Left lobe of liver (tissue), 2 donors: Measurements from ENCODE around the gene FAM83G. TPM values are rescaled to one million over a fixed set of nuclear protein-coding genes. Genes with fewer than 3 reads are reported as not detected.

Source experiments
- ATAC-seq: fragments of 200-7000 bp; cut with Tn5 transposase; one replicate; pipeline ENCODE4 v1.9.1; 2020; ENCODE audit warnings: mild to moderate bottlenecking, moderate library complexity
- DNase-seq: peaks from one replicate; pipeline ENCODE4 v3.0.0-alpha.2; 2020; ENCODE audit warnings: low spot score
- total RNA-seq: library from RNA; stranded (reverse); gene quantifications from one replicate; pipeline ENCODE4 v1.2.1, GENCODE V29; 2021
- donor health status: DM: no; HTN: no; CAD: no; lungs with moderate emphysema.
- donor health status: DM: no; HTN: yes; CAD: no.

FAM83G gene
- total RNA-seq, 1 donor from 2014 or later = 11.7 TPM

DNA sequence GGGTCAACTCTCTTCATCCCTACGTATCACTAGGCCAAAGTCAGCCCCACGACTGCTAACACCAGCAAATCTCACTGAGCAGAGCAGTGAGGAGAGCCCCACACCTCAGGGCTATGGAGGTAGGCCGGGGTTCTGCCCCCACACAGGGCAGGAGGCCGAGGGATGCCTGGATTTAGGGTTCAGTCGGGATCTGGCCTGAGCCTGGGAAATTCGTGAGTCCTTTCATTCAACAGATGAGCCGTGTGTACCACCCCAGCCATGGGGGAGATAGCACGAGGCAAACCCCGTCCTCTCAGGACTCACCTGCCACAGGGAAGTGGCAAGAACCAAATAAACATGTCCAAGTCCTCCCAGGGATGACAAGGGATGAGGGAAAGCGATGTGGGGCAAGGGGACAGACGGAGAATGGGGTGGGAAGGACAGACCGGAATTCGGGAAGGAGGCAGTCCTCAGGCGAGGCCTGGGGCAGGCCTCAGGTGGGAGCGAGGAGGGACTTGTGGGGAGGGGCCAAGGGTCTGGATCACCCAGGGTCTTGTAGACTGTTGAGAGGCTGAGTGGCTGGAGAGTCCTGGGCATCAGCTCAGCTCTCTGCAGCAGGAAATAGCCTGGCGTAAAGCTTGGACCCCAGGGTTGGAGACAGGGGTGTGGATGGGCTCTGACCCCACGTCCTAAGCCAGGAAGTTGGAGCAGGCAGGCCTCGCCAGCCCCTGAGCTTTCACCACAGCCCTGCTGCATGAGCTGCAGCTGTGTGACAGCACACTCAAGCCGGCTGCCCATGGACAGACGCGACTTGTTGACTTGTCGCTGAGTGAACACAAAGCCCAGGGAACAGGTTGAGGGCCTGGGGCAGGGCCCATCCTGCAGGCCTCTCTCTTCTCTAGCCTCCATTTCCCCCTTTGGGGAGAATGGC, 7.9 kb upstream of the FAM83G start:
- ATAC-seq = no peak

GRCh38 chr17:19011581-19011980, 7.0 kb upstream of the FAM83G start:
- DNase-seq = no peak
- ATAC-seq = no peak

More for the DNA sequence above, 7.9 kb upstream of the FAM83G start:
- no peak for DNase-seq

- ATAC-seq (no peak), DNase-seq (no peak)
Observed at GRCh38 chr17:19010729-19011505, 6.4 kb upstream of the FAM83G start.

- DNase-seq = no peak
- no peak for ATAC-seq
Observed at GRCh38 chr17:19009970-19010369, 5.4 kb upstream of the FAM83G start.

- no peak for ATAC-seq
Observed at GRCh38 chr17:19006698-19007097, 2.1 kb upstream of the FAM83G start.

DNA sequence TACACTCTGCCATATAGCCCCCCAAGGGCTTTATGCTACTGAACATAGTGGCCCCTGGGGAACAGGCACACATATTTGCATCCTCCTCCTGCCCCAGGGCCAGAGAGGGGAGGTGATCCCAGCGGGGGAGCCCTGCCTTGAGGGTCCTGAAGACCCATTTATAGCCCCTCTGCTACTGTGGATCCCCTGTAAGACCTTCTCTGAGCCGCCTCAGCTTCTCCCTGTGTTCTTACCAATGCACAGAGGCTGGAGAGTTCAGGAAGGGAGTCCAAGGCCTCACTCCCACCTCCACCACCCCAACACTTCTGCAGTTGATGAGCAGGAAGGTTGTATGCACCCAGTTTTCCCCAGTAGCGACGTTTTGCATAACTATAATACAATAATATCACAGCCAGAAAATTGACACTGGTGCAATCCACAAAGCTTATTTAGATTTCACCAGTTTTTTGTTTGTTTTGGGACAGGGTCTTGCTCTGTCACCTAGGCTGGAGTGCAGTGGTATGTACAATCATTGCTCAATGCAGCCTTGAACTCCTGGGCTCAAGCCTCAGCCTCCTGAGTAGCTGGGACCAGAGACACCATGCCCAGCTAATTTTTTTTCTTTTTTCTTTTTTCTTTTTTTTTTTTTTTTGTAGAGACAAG, 1.3 kb upstream of the FAM83G start:
- DNase-seq (peak; percentile 77), ATAC-seq (peak; percentile 48)

More at GRCh38 chr17:19006698-19007097, 2.1 kb upstream of the FAM83G start:
- no peak for DNase-seq

GRCh38 chr17:19005137-19005773, 691 bp upstream of the FAM83G start:
- DNase-seq (no peak), ATAC-seq (peak; percentile 53)

DNA sequence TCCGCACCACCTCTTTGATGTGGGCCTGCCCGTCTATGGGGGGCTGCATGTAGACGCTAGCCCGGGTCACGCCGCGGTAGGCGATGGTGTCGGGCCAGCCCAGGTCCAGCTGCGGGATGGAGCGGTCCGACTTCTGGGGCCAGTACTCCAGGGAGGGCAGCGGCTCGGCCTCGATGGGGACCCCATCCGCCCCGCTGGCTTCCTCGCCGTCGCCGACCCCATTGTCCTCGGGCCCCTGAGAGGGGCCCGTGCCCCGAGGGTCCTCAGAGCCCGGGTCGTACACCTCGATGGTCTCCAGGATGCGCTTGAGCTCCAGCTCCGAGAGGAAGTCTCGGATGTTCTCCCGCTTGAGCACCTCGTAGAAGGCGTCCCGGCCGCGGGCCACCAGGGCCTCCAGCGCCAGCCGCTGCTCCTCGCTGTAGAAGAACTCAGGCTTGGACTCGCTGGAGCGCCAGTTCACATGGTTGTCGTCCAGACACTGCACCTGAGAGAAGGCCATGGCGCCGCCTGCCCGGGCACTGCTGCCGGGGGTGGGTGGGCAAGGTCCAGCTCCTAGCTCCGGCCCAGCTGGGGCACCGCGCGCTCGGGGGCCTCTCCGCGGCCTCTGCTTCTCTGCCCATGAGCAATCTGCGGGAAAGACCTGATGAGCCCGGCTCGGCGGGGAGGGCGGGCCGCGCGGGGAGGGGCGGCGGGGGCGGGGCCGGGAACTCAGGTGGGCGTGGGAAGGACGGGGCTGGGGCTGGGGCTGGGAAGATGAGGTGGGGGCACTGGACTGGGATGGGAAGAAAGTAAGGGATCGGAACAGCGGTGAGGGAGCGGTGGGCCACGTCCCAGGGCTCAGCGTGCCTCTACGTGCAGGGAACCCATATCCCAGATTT, 782 bp downstream of the FAM83G start:
- peak; percentile 80 for DNase-seq
- ATAC-seq = peak; percentile 62

GRCh38 chr17:19002805-19003542, 1.6 kb downstream of the FAM83G start:
- ATAC-seq (no peak), DNase-seq (no peak)

DNA sequence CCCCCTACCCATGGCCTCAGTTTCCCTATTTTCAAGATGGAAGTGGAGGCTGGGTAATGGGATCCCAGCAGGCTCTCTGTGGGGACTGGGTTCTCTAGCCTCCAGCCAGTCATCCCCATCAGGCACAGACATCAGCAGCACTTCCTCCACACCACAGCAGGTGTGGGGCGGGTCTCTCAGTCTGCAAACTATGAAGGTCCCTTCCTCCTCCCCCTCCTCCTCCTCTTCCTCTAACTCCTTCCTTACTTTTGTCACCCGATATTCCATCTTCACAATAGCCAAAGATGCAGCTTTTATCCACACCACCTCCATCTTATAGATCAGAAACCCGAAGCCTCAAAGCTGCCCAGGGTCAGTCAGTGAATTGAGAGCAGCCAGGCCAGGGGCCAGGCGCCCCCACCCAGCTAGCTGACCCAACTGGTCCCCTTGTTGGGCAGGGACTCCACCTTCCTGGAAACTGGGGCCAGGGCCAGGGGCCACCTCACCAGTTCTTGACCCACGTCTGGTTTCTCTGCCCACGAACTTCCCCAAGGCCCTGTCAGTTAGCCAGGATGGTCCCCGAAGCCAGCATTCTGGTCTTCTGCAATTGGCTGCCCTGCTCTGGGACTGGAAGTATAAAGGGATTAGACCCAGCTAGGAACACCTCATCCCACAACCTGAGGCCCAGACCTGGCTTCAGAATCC, 2.5 kb downstream of the FAM83G start:
- no peak for DNase-seq
- no peak for ATAC-seq

DNA sequence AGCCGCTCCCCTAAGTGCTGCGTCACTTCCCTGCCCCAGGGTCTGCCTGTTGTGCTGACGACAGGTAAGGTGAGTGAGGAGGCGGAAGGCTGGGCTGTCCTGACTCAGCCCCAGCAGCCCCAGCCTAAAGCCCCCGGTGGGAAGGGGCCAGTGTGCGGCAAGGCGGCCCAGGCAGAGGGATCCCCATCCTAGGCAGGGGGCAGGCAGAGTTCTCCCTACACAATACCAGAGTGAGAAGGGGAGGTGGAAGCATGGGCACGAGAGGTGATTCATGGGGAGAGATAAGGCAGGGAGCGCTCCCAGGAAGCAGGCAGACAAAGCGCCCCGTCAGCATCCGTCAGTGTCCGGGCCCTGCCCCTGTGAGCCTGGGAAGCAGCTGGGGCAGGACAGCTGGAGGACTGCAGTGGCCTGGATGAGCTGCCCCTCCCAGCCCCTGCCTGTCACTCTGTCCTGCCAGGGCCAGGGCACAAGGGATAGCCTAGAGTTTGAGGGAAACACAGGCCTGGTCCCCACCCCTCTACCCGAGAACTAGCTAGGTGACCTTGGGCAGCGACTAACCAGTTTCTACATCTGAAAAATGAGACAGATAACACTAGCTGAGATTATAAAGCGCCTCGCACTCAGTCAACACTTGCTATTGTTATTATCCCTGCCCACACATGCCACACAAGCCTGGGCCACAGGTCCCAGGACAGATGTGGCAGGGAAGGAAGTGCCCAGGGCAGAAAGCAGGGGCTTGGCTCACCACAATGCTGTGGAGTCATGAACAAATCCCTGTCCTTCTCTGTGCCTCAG, 3.8 kb downstream of the FAM83G start:
- ATAC-seq (no peak), DNase-seq (no peak)

DNA sequence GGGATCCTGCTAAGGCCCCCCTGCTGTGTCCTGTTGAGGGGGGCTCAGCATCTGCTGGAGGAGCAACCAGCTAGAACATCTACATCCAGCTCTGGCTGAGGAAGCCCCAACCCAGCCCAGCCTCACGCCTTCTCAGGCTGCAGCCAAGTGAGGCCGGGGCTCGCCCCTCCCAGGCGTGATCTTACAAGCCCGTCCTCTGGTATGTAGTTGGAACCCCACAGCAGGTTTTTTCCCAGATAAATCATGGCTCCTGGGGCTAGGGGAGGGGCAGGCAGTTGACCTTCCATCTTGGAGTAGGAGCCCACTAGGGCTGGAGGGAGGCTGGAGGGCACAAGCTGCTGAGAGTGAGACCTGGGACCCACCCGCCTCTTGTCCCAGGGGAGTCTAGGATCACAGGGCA, 4.7 kb downstream of the FAM83G start:
- no peak for DNase-seq
- no peak for ATAC-seq

DNA sequence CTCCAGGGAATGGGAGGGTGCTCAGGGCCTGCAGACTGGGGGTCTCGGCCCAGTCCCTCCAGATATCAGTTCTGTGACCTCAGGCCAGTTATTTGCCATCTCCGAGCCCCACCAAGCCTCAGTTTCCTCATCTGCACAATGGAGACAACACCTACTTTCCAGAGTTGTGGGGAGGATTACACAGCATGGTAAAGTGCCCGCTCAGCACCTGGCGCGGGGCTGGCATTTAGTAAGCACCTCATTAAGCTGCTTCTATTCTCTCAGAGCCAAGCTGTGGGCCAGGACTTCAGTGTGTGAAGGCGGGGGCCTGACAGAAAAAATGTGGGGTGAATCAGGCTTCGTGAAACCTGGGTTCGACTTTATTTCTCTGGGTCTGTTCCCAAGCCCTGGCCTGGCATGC, 5.2 kb downstream of the FAM83G start:
- DNase-seq = no peak
- ATAC-seq = no peak

DNA sequence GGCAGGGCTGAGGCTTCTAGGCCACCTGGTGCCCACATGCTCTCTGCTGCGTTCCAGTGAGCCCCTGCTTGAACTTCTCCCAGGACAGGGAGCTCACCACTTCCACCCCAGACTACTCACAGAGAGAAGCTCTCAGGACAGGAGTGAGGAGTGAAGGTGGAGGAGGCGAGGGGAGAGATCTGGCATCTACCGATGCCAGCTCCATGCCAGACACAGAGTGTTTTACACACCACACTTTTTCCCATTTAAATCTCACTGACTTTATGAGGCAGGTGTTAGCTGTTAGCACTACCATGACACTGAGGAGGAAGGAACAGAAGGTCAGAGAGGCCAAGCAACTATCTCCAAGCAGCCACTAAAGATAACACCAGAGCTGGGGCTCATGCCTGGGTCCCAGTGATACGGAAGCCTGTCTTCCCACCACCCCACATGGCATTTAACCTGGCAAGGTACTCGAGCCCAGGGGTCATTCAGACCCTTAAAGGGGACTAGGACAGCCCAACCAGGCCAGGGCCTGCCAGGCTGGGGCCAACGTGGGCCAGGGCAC, 6.8 kb downstream of the FAM83G start:
- no peak for DNase-seq
- no peak for ATAC-seq

DNA sequence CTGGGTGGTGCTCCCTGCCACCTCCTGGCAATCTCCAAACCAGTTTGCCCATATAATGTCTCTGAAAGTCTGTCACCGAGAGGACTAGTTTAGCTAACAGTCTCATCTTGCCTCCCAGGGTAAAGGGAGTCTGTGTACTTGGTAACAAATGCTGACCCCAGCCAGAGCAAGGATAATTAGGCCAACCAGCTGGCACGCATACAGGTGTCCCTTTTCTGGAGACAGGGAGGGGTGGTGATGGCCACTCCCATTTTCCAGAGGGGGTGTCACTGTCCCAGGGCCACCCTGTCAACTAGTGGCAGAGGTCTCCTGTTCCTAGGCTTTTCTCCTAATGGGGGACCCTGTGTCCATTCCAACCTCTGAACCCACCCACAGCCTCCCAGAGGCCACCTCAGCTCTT, 8.1 kb downstream of the FAM83G start:
- no peak for DNase-seq

GRCh38 chr17:18995220-18995619, 9.3 kb downstream of the FAM83G start:
- DNase-seq (no peak), ATAC-seq (no peak)

More for the DNA sequence above, 8.1 kb downstream of the FAM83G start:
- peak; percentile 54 for ATAC-seq

GRCh38 chr17:18994631-18995030, 9.9 kb downstream of the FAM83G start:
- ATAC-seq = no peak
- no peak for DNase-seq
